ENCODE results near the gene WWOX. TPM values are rescaled to one million over a fixed set of nuclear protein-coding genes. Genes with fewer than 3 reads are reported as not detected.

WWOX gene
- total and polyA plus RNA-seq, 2 of the 13 experiments (the other 11 are each of a cell fraction or from before 2014, with no cell fraction given), result 9.1 to 37.4 TPM

DNA sequence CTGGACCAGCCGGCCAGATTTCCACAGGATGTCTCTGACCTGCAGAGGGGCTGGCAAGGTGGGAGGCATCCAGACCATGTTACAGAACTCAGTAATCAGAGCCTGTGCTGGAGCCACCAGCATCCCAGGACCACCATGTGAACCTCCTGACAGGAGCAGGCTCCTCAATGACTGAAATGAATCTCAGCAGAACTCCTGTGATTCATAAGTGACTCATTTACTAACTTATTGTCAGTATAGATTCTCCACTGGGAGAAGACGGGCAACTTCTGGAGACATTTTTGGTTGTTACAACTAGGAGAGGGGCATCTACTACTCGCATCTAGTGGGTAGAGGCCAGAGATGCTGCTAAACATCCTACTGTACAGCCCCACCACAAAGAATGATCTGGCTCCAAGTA is 3.1 kb upstream of the WWOX start:
- no TSS peak for BruUV-seq (replicated peaks)
- TF ChIP-seq YY1 (IDR thresholded peaks at IDR 0.05; ENCODE audit: insufficient read depth, insufficient replicate concordance, low read depth, low read length) (no peak), TOE1 (CRISPR knock-in tag; IDR thresholded peaks at IDR 0.05) (no peak), DMAP1 (CRISPR knock-in tag; IDR thresholded peaks at IDR 0.05) (no peak), NCOA2 (CRISPR knock-in tag; IDR thresholded peaks at IDR 0.05) (no peak), KAT8 (CRISPR knock-in tag; IDR thresholded peaks at IDR 0.05) (no peak), ZNF660 (CRISPR knock-in tag; IDR thresholded peaks at IDR 0.05; ENCODE audit: borderline replicate concordance, low read depth) (no peak), SRSF1 (optimal IDR thresholded peaks at IDR 0.05; ENCODE audit: low read depth, low read length) (no peak), ZNF17 (CRISPR knock-in tag; IDR thresholded peaks at IDR 0.05) (no peak), ZNF605 (CRISPR knock-in tag; IDR thresholded peaks at IDR 0.05) (no peak), ZNF720 (CRISPR knock-in tag; IDR thresholded peaks at IDR 0.05) (no peak), RFX1 (IDR thresholded peaks at IDR 0.05) (no peak), ZNF530 (CRISPR knock-in tag; IDR thresholded peaks at IDR 0.05; ENCODE audit: low read depth) (no peak)
- TF ChIP-seq, protein P1, sequence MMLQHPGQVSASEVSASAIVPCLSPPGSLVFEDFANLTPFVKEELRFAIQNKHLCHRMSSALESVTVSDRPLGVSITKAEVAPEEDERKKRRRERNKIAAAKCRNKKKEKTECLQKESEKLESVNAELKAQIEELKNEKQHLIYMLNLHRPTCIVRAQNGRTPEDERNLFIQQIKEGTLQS (CRISPR knock-in tag; IDR thresholded peaks at IDR 0.05), result no peak
- TF ChIP-seq, protein P2, sequence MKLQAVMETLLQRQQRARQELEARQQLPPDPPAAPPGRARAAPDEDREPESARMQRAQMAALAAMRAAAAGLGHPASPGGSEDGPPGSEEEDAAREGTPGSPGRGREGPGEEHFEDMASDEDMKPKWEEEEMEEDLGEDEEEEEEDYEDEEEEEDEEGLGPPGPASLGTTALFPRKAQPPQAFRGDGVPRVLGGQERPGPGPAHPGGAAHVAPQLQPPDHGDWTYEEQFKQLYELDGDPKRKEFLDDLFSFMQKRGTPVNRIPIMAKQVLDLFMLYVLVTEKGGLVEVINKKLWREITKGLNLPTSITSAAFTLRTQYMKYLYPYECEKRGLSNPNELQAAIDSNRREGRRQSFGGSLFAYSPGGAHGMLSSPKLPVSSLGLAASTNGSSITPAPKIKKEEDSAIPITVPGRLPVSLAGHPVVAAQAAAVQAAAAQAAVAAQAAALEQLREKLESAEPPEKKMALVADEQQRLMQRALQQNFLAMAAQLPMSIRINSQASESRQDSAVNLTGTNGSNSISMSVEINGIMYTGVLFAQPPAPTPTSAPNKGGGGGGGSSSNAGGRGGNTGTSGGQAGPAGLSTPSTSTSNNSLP (IDR thresholded peaks at IDR 0.05; ENCODE audit: low read depth, low read length), result no peak
- H3K27ac ChIP-seq (ENCODE audit: extremely low read length, insufficient read depth, low read length), result no peak overlapping the region
- no peaks in the 10 kb centered on the region for H3K36me3 ChIP-seq (replicated peaks in 1 of 2; ENCODE audit: control insufficient read depth in 1 of 2, insufficient read depth in 2 of 2, low read length in 2 of 2)
- peaks cover 8% of the 10 kb centered on the region for H3K79me2 ChIP-seq (ENCODE audit: insufficient read depth, low read length)
- WGBS (ENCODE audit: low lambda C conversion rate), result 54% methylated on average over 3 of the region's 3 CpGs
- peaks cover 0 to 5% of the 10 kb centered on the region in 2 experiments; a peak in 1 of 5 replicates for H3K27me3 ChIP-seq (ENCODE audit: control insufficient read depth in 1 of 2, insufficient read depth in 2 of 2, low read length in 2 of 2)
- H4K20me1 ChIP-seq (ENCODE audit: insufficient read depth, low read length), result 0 out of 2 replicates have a peak, but pooled peaks cover 3% of the 10 kb centered on the region
- FAIRE-seq, result no peak
- no peak overlapping the region for H3K9ac ChIP-seq (ENCODE audit: insufficient read depth, low read depth, low read length)
- H3K9me3 ChIP-seq (ENCODE audit: low read length), result no peaks in the 10 kb centered on the region
- H2AFZ ChIP-seq (ENCODE audit: low read length), result no peak overlapping the region
- H3K4me3 ChIP-seq (replicated peaks in 1 of 3; ENCODE audit: insufficient read depth in 1 of 3, low read depth in 2 of 3, low read length in 3 of 3), result no peak overlapping the region
- ChIA-PET CTCF (ENCODE audit: low intra/inter-chr PET ratio, low total read pairs) (no interaction called here), POLR2A (no interaction called here)
- ATAC-seq, result no peak
- no peak for DNase-seq (ENCODE audit: low spot score)
- intact Hi-C loops (cut with micrococcal nuclease; ENCODE audit: unreplicated experiment), result loop anchor here (5.0 kb wide), 1 partner anchor 859 kb away; no protein-coding TSS in a partner anchor
- no peak overlapping the region for H3K4me2 ChIP-seq (ENCODE audit: low read depth, low read length)
- in situ Hi-C loops (cut with HindIII; ENCODE audit: extremely low pct_ligation_motif_present, low pct_unique_long_range_greater_than_20kb), result loop anchor here (5.0 kb wide), 1 partner anchor 419 kb away; no protein-coding TSS in a partner anchor
- H3K4me1 ChIP-seq (ENCODE audit: insufficient read depth, low read length), result peaks cover 26% of the 10 kb centered on the region
